A673 (cell line): ENCODE results near the gene LTB4R.

Experiments
- EZH2 ChIP-seq: fragments of 200-600 bp; sonication (generic); IDR thresholded peaks from 2 replicates; pipeline ENCODE4 v1.6.1; 2017; ENCODE audit warnings: borderline replicate concordance, low read depth, mild to moderate bottlenecking, mixed read lengths, antibody characterized with exemption, low read length; ENCODE audit not compliant: poor library complexity, severe bottlenecking
- TF ChIP-seq, protein P1 (sequence below): fragments of 300-800, 200-600 bp; sonication (generic); conservative IDR thresholded peaks from 2 replicates; pipeline ENCODE4 v1.5.1; 2017; ENCODE audit warnings: low read depth, mild to moderate bottlenecking, antibody characterized with exemption, low read length, moderate library complexity, mixed read lengths

DNA sequence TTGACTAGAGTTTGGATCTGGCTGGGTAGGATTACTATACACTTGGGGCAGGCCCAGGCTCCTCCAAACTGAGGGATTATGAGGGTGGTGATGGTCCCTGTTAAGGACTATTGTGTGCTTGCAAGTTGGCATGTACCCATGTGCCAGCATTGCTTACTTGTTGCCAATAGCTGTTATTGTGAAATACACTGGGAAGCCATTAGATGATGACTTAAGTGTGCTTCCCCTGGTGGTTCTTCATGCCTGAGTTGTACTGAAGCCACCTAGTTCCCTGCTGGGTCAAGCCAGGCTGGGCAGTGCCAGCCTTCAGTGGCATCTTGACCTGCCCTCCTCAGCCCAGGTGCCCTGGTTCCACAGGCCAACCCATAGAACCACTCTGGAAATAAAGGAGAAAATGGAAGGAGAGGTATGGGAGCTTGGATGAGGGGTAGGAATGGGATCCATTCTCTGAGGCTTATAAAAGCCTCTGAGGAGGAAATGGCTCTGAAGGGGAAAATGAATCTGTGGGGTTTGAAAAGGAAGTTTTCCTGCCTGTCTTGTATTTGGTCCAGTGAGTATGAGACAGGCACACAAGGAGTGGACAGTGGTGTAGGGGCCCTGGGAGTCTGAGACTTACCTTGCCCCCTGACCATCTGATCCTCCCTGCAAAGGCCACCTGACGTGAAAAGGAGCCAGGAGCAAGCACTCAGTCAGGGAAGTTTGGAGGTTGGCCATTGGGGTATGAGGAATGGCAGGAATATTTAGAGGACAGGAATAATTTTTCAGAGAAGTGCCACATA lies 724 bp downstream of the LTB4R start:
- TF ChIP-seq, protein P1, sequence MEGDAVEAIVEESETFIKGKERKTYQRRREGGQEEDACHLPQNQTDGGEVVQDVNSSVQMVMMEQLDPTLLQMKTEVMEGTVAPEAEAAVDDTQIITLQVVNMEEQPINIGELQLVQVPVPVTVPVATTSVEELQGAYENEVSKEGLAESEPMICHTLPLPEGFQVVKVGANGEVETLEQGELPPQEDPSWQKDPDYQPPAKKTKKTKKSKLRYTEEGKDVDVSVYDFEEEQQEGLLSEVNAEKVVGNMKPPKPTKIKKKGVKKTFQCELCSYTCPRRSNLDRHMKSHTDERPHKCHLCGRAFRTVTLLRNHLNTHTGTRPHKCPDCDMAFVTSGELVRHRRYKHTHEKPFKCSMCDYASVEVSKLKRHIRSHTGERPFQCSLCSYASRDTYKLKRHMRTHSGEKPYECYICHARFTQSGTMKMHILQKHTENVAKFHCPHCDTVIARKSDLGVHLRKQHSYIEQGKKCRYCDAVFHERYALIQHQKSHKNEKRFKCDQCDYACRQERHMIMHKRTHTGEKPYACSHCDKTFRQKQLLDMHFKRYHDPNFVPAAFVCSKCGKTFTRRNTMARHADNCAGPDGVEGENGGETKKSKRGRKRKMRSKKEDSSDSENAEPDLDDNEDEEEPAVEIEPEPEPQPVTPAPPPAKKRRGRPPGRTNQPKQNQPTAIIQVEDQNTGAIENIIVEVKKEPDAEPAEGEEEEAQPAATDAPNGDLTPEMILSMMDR, result no peak
- no peak for TF ChIP-seq EZH2
